Transverse colon (tissue), 4 donors: Measurements from ENCODE around the gene ANKZF1. TPM values are rescaled to one million over a fixed set of nuclear protein-coding genes. Genes with fewer than 3 reads are reported as not detected.

Source experiments
- DNase-seq: peaks from one replicate; pipeline ENCODE4 v3.0.0-alpha.2; 2019
- H3K27ac ChIP-seq, 4 donors: fragments of 200-600 bp; sonication (generic); 2 replicates each; pipeline ENCODE4 v1.5.1; 2016 to 2018; ENCODE audit warnings: inconsistent platforms in 4 of 4
- H3K27me3 ChIP-seq: fragments of 200-600 bp; sonication (generic); 2 replicates; pipeline ENCODE4 v1.5.1; 2017; ENCODE audit warnings: inconsistent platforms
- H3K36me3 ChIP-seq, 4 donors: fragments of 200-600 bp; sonication (generic); 2 replicates each; pipeline ENCODE4 v1.5.1; 2017 to 2019; ENCODE audit warnings: inconsistent platforms in 4 of 4
- H3K4me1 ChIP-seq, 4 donors: fragments of 200-600 bp; sonication (generic); 2 replicates each; pipeline ENCODE4 v1.5.1; 2017 to 2020; ENCODE audit warnings: inconsistent platforms in 4 of 4
- H3K4me3 ChIP-seq, 4 donors: fragments of 200-600 bp; sonication (generic); 1 replicate in 1 of 4; 2 replicates in 3 of 4; pipeline versions ENCODE4 v1.5.1 to v1.6.1; 2017 to 2019; ENCODE audit warnings: inconsistent platforms in 4 of 4
- H3K9me3 ChIP-seq, 2 donors: fragments of 200-600 bp; sonication (generic); 2 replicates each; pipeline ENCODE4 v1.5.1; 2017 to 2019; ENCODE audit warnings: inconsistent platforms in 2 of 2
- CTCF ChIP-seq, 5 experiments: fragments of 200-600 bp in 3 of 5; fragments of 450-650 bp in 2 of 5; sonication (generic) in 3 of 5; IDR thresholded peaks; 1 replicate in 2 of 5; 2 replicates in 3 of 5; pipeline ENCODE4 v1.5.1; 2016 to 2017; ENCODE audit warnings: antibody characterized with exemption in 5 of 5, inconsistent platforms in 3 of 5, mild to moderate bottlenecking in 2 of 5, moderate library complexity in 1 of 5
- EP300 ChIP-seq: sonication (generic); formaldehyde crosslinking; IDR thresholded peaks from one replicate; pipeline ENCODE4 v1.6.1; 2017; ENCODE audit warnings: antibody characterized with exemption, low read depth
- POLR2A ChIP-seq: fragments of 450-650 bp; IDR thresholded peaks from one replicate; pipeline ENCODE4 v1.6.1; 2016; ENCODE audit warnings: antibody characterized with exemption, mild to moderate bottlenecking, moderate library complexity
- POLR2AphosphoS5 ChIP-seq, 3 donors: sonication (generic); formaldehyde crosslinking; IDR thresholded peaks; one replicate each; pipeline ENCODE4 v1.6.1; 2016; ENCODE audit warnings: antibody characterized with exemption in 3 of 3
- WGBS, 2 donors: methylation state at CpG; one replicate each; pipeline ENCODE4 v1.1.5; 2018; ENCODE audit warnings: low coverage in 1 of 2; 5-methylcytosine and 5-hydroxymethylcytosine counted together
- in situ Hi-C, 4 donors: fragments of 200-750 bp; cut with MboI; loops; one replicate each; pipeline versions ENCODE4 v1.15.0 to v1.15.1; 2017; ENCODE audit warnings: low sequenced_read_pairs in 3 of 4, low pct_ligation_motif_present in 1 of 4, low pct_unique_long_range_greater_than_20kb in 1 of 4
- intact Hi-C: fragments of 100-400 bp; cut with DNase I; formaldehyde crosslinking; loops from one replicate; pipeline ENCODE4 v1.15.1; 2023; ENCODE audit warnings: low total_unique reads
- total RNA-seq, 4 donors: library from RNA; depleted of rRNA; stranded (reverse); fragments of >200 nt; gene quantifications; one replicate each; pipeline ENCODE4 v1.1.0, GENCODE V29; 2016

Gene ANKZF1
- total RNA-seq, 4 donors from 2014 or later = 64.3 to 318 (median 114) TPM

DNA sequence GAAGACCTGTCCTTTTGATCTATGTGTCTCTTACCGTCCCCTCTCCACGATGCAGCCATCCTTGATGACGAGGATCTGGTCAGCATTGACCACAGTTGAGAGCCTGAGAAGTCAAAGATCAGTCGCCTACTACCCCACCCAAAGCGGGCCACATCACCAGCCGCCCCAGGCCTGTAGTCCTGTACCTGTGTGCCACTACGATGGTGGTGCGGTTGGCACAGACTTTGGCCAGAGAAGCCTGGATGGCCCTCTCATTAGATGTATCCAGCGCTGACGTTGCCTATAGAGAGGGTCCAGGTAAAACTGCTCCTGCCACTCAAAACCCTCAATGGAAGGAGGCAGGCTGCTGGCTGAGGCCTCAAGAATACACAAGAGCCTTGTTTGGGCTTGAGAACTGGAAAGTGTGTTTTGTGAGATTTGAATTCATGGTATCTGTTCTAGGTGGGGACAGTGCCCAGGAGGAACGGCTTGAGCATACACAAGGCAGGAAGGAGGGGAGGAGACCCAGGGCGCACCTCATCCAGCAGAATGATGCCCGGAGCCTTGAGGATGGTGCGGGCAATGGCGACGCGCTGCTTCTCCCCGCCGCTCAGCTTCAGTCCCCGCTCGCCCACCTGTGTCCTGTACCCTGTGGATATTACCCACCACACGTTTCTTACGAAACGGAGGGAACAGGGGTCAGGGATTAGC is 19.3 kb upstream of the ANKZF1 start:
- H3K9me3 ChIP-seq = no peaks in the 10 kb centered on the region
- peaks cover 7 to 21% (median 20%) of the 10 kb centered on the region in 4 donors for H3K4me1 ChIP-seq
- no peaks in the 10 kb centered on the region for H3K27me3 ChIP-seq
- DNase-seq = no peak
- 96 to 100% methylated on average over 7 to 24 of the region's 24 CpGs for WGBS, 2 donors
- H3K36me3 ChIP-seq = peaks cover 0 to 4% (median 0%) of the 10 kb centered on the region in 4 donors
- no peak overlapping the region for H3K4me3 ChIP-seq
- in situ Hi-C loops (loop anchor here in 1 of 4 donors (10.0 kb wide), 1 partner anchor 46 kb away; the partner anchor contains the start of gene NHEJ1), intact Hi-C loops (no loop called here)
- TF ChIP-seq EP300 (no peak), POLR2AphosphoS5 (IDR thresholded peaks at IDR 0.05) (no peak), CTCF (IDR thresholded peaks at IDR 0.05) (no peak), POLR2A (no peak)
- peak overlapping the region in 2 of 4 donors; percentile 8 to 9 for H3K27ac ChIP-seq

- Histone ChIP-seq H3K27ac (peak overlapping the region in 1 of 4 donors; percentile 5), H3K4me3 (no peak overlapping the region), H3K9me3 (no peaks in the 10 kb centered on the region), H3K36me3 (peaks cover 0 to 4% (median 0%) of the 10 kb centered on the region in 4 donors), H3K27me3 (no peaks in the 10 kb centered on the region), H3K4me1 (peaks cover 7 to 18% (median 16%) of the 10 kb centered on the region in 4 donors)
- intact Hi-C loops = no loop called here
- WGBS, 2 donors = 80 to 92% methylated on average over 1 to 9 of the region's 9 CpGs
- TF ChIP-seq POLR2AphosphoS5 (IDR thresholded peaks at IDR 0.05) = no peak
- TF ChIP-seq EP300 = no peak
- TF ChIP-seq POLR2A = no peak
- TF ChIP-seq CTCF (IDR thresholded peaks at IDR 0.05) = no peak
- no peak for DNase-seq
- in situ Hi-C loops = loop anchor here in 1 of 4 donors (10.0 kb wide), 1 partner anchor 46 kb away; the partner anchor contains the start of gene NHEJ1
These were observed 18.7 kb upstream of the ANKZF1 start for GRCh38 chr2:219210886-219211362.

GRCh38 chr2:219213026-219213415 is 16.6 kb upstream of the ANKZF1 start:
- in situ Hi-C loops (loop anchor here in 1 of 4 donors (10.0 kb wide), 1 partner anchor 48 kb away; the partner anchor contains the start of gene NHEJ1), intact Hi-C loops (no loop called here)
- peaks cover 9 to 20% (median 18%) of the 10 kb centered on the region in 4 donors for H3K4me1 ChIP-seq
- H3K27ac ChIP-seq = no peak overlapping the region
- H3K27me3 ChIP-seq = no peaks in the 10 kb centered on the region
- H3K9me3 ChIP-seq = no peaks in the 10 kb centered on the region
- no peak overlapping the region for H3K4me3 ChIP-seq
- DNase-seq = no peak
- no peak for TF ChIP-seq POLR2AphosphoS5 (IDR thresholded peaks at IDR 0.05)
- TF ChIP-seq POLR2A = no peak
- TF ChIP-seq EP300 = no peak
- no peak for TF ChIP-seq CTCF (IDR thresholded peaks at IDR 0.05)
- peaks cover 0 to 4% (median 0%) of the 10 kb centered on the region in 4 donors for H3K36me3 ChIP-seq
- WGBS, 2 donors = 91 to 100% methylated on average over 1 to 8 of the region's 8 CpGs

- Histone ChIP-seq H3K27me3 (no peaks in the 10 kb centered on the region), H3K9me3 (no peaks in the 10 kb centered on the region), H3K4me3 (no peak overlapping the region), H3K36me3 (peaks cover 0 to 4% (median 0%) of the 10 kb centered on the region in 4 donors), H3K4me1 (peaks cover 11 to 21% (median 19%) of the 10 kb centered on the region in 4 donors), H3K27ac (no peak overlapping the region)
- WGBS, 2 donors = 88% methylated on average over 10 of the region's 10 CpGs; no CpG with 5 or more reads in 1 of the 2 donors
- DNase-seq = no peak
- in situ Hi-C loops = loop anchor here in 1 of 4 donors (10.0 kb wide), 1 partner anchor 49 kb away; the partner anchor contains the start of gene NHEJ1
- TF ChIP-seq EP300 (no peak), POLR2A (no peak), CTCF (IDR thresholded peaks at IDR 0.05) (no peak), POLR2AphosphoS5 (IDR thresholded peaks at IDR 0.05) (no peak)
- intact Hi-C loops = no loop called here
These were observed 16.0 kb upstream of the ANKZF1 start for GRCh38 chr2:219213486-219214071.
